H9 (cell line): ENCODE data around the gene PRPF19. TPM values are rescaled to one million over a fixed set of nuclear protein-coding genes. Genes with fewer than 3 reads are reported as not detected.

ENCODE experiments used
- DNase-seq: peaks from one replicate; pipeline ENCODE4 v3.0.0-alpha.2; 2017
- H2AFZ ChIP-seq: one replicate; pipeline ENCODE4 v1.6.1; 2013; ENCODE audit warnings: mild to moderate bottlenecking, low read length, control low read depth, moderate library complexity
- H2AK5ac ChIP-seq: 2 replicates; pipeline ENCODE4 v1.6.1; 2013; ENCODE audit warnings: low read length, control low read depth, mixed read lengths; ENCODE audit not compliant: insufficient read length
- H2BK120ac ChIP-seq: one replicate; pipeline ENCODE4 v1.6.1; 2013; ENCODE audit warnings: low read depth, mild to moderate bottlenecking, low read length, control low read depth, inconsistent platforms; ENCODE audit not compliant: poor library complexity, severe bottlenecking
- H2BK12ac ChIP-seq: 2 replicates; pipeline ENCODE4 v1.6.1; 2013; ENCODE audit warnings: low read length, control low read depth, mixed read lengths, low read depth; ENCODE audit not compliant: insufficient read length
- H2BK15ac ChIP-seq: 2 replicates; pipeline ENCODE4 v1.6.1; 2013; ENCODE audit warnings: low read depth, low read length, control low read depth
- H2BK20ac ChIP-seq: one replicate; pipeline ENCODE4 v1.6.1; 2013; ENCODE audit warnings: low read depth, mild to moderate bottlenecking, low read length, control low read depth, inconsistent platforms; ENCODE audit not compliant: poor library complexity, severe bottlenecking
- H2BK5ac ChIP-seq: 2 replicates; pipeline ENCODE4 v1.6.1; 2013; ENCODE audit warnings: low read length, control low read depth, mixed read lengths; ENCODE audit not compliant: insufficient read length
- H3K14ac ChIP-seq: 2 replicates; pipeline ENCODE4 v1.6.1; 2013; ENCODE audit warnings: low read length, control low read depth; ENCODE audit not compliant: insufficient read depth
- H3K18ac ChIP-seq: 2 replicates; pipeline ENCODE4 v1.6.1; 2013; ENCODE audit warnings: low read depth, mild to moderate bottlenecking, mixed read lengths, low read length, control low read depth; ENCODE audit not compliant: insufficient read length
- H3K23ac ChIP-seq: 2 replicates; pipeline ENCODE4 v1.6.1; 2013; ENCODE audit warnings: low read length, control low read depth, mixed read lengths, low read depth; ENCODE audit not compliant: insufficient read length
- H3K23me2 ChIP-seq: 2 replicates; pipeline ENCODE4 v1.6.1; 2013; ENCODE audit warnings: low read depth, mild to moderate bottlenecking, mixed read lengths, low read length, control low read depth; ENCODE audit not compliant: insufficient read length, poor library complexity, severe bottlenecking
- H3K27ac ChIP-seq: 2 replicates; pipeline ENCODE4 v1.5.1; 2013; ENCODE audit warnings: low read length, control low read depth, mixed read lengths, low read depth; ENCODE audit not compliant: insufficient read length
- H3K27me3 ChIP-seq: 2 replicates; pipeline ENCODE4 v1.6.1; 2013; ENCODE audit warnings: low read length, control low read depth, inconsistent platforms; ENCODE audit not compliant: insufficient read depth
- H3K4ac ChIP-seq: 2 replicates; pipeline ENCODE4 v1.6.1; 2013; ENCODE audit warnings: low read depth, mild to moderate bottlenecking, control low read depth, inconsistent platforms, low read length, moderate library complexity
- H3K4me1 ChIP-seq: 2 replicates; pipeline ENCODE4 v1.6.1; 2013; ENCODE audit warnings: low read length, control low read depth, inconsistent platforms; ENCODE audit not compliant: insufficient read depth
- H3K4me2 ChIP-seq: 2 replicates; pipeline ENCODE4 v1.6.1; 2013; ENCODE audit warnings: low read length, control low read depth, mixed read lengths; ENCODE audit not compliant: insufficient read length, insufficient read depth
- H3K56ac ChIP-seq: 2 replicates; pipeline ENCODE4 v1.6.1; 2013; ENCODE audit warnings: low read depth, mild to moderate bottlenecking, mixed read lengths, low read length, control low read depth; ENCODE audit not compliant: insufficient read length
- H3K79me1 ChIP-seq: 2 replicates; pipeline ENCODE4 v1.6.1; 2013; ENCODE audit warnings: low read depth, mild to moderate bottlenecking, moderate library complexity, low read length, control low read depth, inconsistent platforms; ENCODE audit not compliant: insufficient read depth, poor library complexity, severe bottlenecking
- H3K79me2 ChIP-seq: 2 replicates; pipeline ENCODE4 v1.6.1; 2013; ENCODE audit warnings: low read length, control low read depth, inconsistent platforms; ENCODE audit not compliant: insufficient read depth
- H3K9ac ChIP-seq: 2 replicates; pipeline ENCODE4 v1.6.1; 2013; ENCODE audit warnings: low read length, control low read depth, mixed read lengths; ENCODE audit not compliant: insufficient read length; ENCODE audit errors: extremely low read depth
- H3K9me3 ChIP-seq: one replicate; pipeline ENCODE4 v1.6.1; 2013; ENCODE audit warnings: low read depth, low read length, inconsistent platforms; ENCODE audit not compliant: control insufficient read depth
- H3T11ph ChIP-seq: one replicate; pipeline ENCODE4 v1.6.1; 2013; ENCODE audit warnings: mild to moderate bottlenecking, low read length, control low read depth, inconsistent platforms
- H4K20me1 ChIP-seq: one replicate; pipeline ENCODE4 v1.6.1; 2013; ENCODE audit not compliant: control insufficient read depth, insufficient read length, insufficient read depth
- H4K5ac ChIP-seq: 2 replicates; pipeline ENCODE4 v1.6.1; 2013; ENCODE audit warnings: low read depth, mild to moderate bottlenecking, mixed read lengths, low read length, control low read depth; ENCODE audit not compliant: insufficient read length
- H4K8ac ChIP-seq: replicated peaks from 2 replicates; pipeline ENCODE4 v1.6.1; 2013; ENCODE audit warnings: low read length, control low read depth, mixed read lengths, low read depth; ENCODE audit not compliant: insufficient read length
- H4K91ac ChIP-seq: 2 replicates; pipeline ENCODE4 v1.6.1; 2013; ENCODE audit warnings: low read depth, mild to moderate bottlenecking, moderate library complexity, mixed read lengths, low read length, control low read depth; ENCODE audit not compliant: insufficient read length
- H3K27ac Mint-ChIP-seq, 3 experiments: 2 replicates in 2 of 3; 3 replicates in 1 of 3; pipeline ENCODE4 v1.8.0; 2020 to 2021; ENCODE audit warnings: mixed read lengths in 3 of 3, mild to moderate bottlenecking in 1 of 3, moderate library complexity in 1 of 3
- H3K27me3 Mint-ChIP-seq: 2 replicates; pipeline ENCODE4 v1.8.0; 2021; ENCODE audit warnings: low read depth, mild to moderate bottlenecking, moderate library complexity, mixed read lengths
- H3K36me3 Mint-ChIP-seq, 3 experiments: 2 replicates in 2 of 3; 3 replicates in 1 of 3; pipeline ENCODE4 v1.8.0; 2020 to 2021; ENCODE audit warnings: low read depth in 3 of 3, mixed read lengths in 3 of 3; ENCODE audit not compliant: insufficient read depth in 1 of 3
- H3K4me1 Mint-ChIP-seq, 2 experiments: 2 replicates each; pipeline ENCODE4 v1.8.0; 2020; ENCODE audit warnings: mixed read lengths in 2 of 2
- H3K4me3 Mint-ChIP-seq, 2 experiments: 2 replicates in 1 of 2; 3 replicates in 1 of 2; pipeline ENCODE4 v1.8.0; 2020 to 2021; ENCODE audit warnings: mild to moderate bottlenecking in 2 of 2, mixed read lengths in 2 of 2, moderate library complexity in 1 of 2
- H3K9me3 Mint-ChIP-seq, 2 experiments: 2 replicates in 1 of 2; 3 replicates in 1 of 2; pipeline ENCODE4 v1.8.0; 2020; ENCODE audit warnings: mild to moderate bottlenecking in 2 of 2, mixed read lengths in 2 of 2, moderate library complexity in 1 of 2
- WGBS: extraction: QIAGEN DNeasy Blood & Tissue Kit; methylation state at CpG from one replicate; pipeline ENCODE4 v1.1.7; 2013; ENCODE audit warnings: missing lambda C conversion rate, low lambda C conversion rate, mixed read lengths; ENCODE audit not compliant: insufficient read length; ENCODE audit errors: extremely low coverage; 5-methylcytosine and 5-hydroxymethylcytosine counted together
- total RNA-seq: library from RNA; stranded (reverse); gene quantifications from 2 replicates; pipeline ENCODE4 v1.2.1, GENCODE V29; 2021
- TF ChIP-seq, protein P1 (sequence below): fragments of 200-600 bp; sonication (generic); conservative IDR thresholded peaks from 3 replicates; pipeline ENCODE4 v1.8.0; 2021; ENCODE audit warnings: antibody characterized with exemption, mild to moderate bottlenecking

PRPF19 gene
- total RNA-seq, 1 experiment from 2014 or later = 130 TPM

DNA sequence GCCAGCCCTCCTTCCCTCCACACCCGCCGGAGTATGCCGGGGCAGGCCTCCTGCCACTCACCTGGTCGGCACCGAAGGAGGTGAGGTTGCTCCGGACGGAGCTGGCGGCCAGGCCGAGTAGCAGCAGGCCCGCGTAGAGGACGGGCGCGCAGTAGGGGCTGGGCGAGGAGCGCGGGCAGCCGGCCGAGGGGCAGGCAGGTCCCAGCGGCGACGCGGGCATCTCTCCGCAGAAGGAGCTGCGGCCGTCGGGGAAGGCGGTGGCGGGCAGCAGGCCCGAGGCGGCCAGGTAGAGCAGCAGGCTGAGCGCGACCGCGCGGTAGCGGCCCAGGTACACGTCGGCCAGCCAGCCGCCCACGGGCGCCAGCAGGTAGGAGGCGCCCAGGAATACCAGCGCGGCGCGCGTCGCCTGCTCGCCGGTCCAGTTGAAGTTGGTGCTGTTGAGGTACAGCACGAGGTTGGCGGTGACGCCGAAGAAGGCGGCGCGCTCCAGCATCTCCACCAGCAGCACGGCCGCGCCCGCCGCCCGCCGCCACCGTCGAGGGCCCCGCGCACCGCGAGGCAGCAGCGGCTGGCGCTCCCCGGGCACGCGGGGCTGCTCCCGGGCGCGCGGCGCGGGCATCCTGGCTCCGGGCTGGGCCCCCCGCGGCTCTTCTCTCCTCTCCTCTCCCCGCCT is 44.7 kb upstream of the PRPF19 start:
- Histone ChIP-seq H3K23me2 (peaks cover 15% of the 10 kb centered on the region), H2AFZ (no peak overlapping the region), H3K4me2 (peak overlapping the region; percentile 61), H4K91ac (no peak overlapping the region), H3K14ac (peak overlapping the region; percentile 77), H2AK5ac (no peak overlapping the region), H4K20me1 (no peaks in the 10 kb centered on the region), H4K5ac (no peak overlapping the region), H3K9me3 (no peaks in the 10 kb centered on the region), H3K56ac (no peak overlapping the region), H2BK120ac (no peak overlapping the region), H3K79me2 (no peaks in the 10 kb centered on the region), H3K23ac (no peak overlapping the region), H3K9ac (no peak overlapping the region), H2BK20ac (no peak overlapping the region), H4K8ac (no peak overlapping the region), H3K4ac (no peak overlapping the region), H3T11ph (no peak overlapping the region), H2BK5ac (no peak overlapping the region), H3K4me1 (no peaks in the 10 kb centered on the region), H3K18ac (peak overlapping the region; percentile 4), H3K79me1 (no peaks in the 10 kb centered on the region), H3K27ac (no peak overlapping the region), H2BK15ac (no peak overlapping the region), H3K27me3 (no peaks in the 10 kb centered on the region; the same call in 1 of the 2 replicates), H2BK12ac (no peak overlapping the region)
- peak overlapping the region; percentile 51 to 81 for H3K4me3 Mint-ChIP-seq
- DNase-seq = peak; percentile 59
- H3K9me3 Mint-ChIP-seq = no peaks in the 10 kb centered on the region
- H3K4me1 Mint-ChIP-seq = peaks cover 36 to 44% of the 10 kb centered on the region in 2 experiments
- no peak overlapping the region; a peak in 1 of 7 replicates for H3K27ac Mint-ChIP-seq
- WGBS = no CpG with 5 or more reads among the region's 86 CpGs
- TF ChIP-seq, protein P1, sequence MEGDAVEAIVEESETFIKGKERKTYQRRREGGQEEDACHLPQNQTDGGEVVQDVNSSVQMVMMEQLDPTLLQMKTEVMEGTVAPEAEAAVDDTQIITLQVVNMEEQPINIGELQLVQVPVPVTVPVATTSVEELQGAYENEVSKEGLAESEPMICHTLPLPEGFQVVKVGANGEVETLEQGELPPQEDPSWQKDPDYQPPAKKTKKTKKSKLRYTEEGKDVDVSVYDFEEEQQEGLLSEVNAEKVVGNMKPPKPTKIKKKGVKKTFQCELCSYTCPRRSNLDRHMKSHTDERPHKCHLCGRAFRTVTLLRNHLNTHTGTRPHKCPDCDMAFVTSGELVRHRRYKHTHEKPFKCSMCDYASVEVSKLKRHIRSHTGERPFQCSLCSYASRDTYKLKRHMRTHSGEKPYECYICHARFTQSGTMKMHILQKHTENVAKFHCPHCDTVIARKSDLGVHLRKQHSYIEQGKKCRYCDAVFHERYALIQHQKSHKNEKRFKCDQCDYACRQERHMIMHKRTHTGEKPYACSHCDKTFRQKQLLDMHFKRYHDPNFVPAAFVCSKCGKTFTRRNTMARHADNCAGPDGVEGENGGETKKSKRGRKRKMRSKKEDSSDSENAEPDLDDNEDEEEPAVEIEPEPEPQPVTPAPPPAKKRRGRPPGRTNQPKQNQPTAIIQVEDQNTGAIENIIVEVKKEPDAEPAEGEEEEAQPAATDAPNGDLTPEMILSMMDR = no peak
- H3K27me3 Mint-ChIP-seq = peaks cover 50% of the 10 kb centered on the region
- H3K36me3 Mint-ChIP-seq = peaks cover 0 to 4% (median 0%) of the 10 kb centered on the region in 3 experiments; a peak in 4 of 7 replicates
